Stimulated activated CD8-positive, alpha-beta memory T cell treated with anti-CD3 and anti-CD28 coated beads, Interleukin-12 subunit alpha, Interleukin-12 subunit beta, amount 100 ng/mL, for 24 hours (primary cell): ENCODE measurements around the gene ATF1.
A peak's percentile ranks its signal among the peaks of the same experiment; 100 is the strongest.
"Not testable (repeated sequence)": the region's sequence is repeated elsewhere in the genome, so short reads cannot be mapped to it uniquely, and the experiment has no call there.

Source experiments
- DNase-seq: peaks from one replicate; pipeline ENCODE4 v3.0.0-alpha.2; 2020; ENCODE audit errors: extremely low read depth

The ATF1 gene

GRCh38 chr12:50751948-50752721, 11.8 kb upstream of the ATF1 start:
- DNase-seq, result no peak

GRCh38 chr12:50753232-50753769, 10.6 kb upstream of the ATF1 start:
- no peak for DNase-seq

- peak; percentile 1 for DNase-seq
These were observed 589 bp downstream of the ATF1 start for GRCh38 chr12:50764286-50765094.

GRCh38 chr12:50765095-50765911, 1.4 kb downstream of the ATF1 start:
- no peak for DNase-seq

GRCh38 chr12:50768391-50768790, 4.5 kb downstream of the ATF1 start:
- DNase-seq, result no peak

- DNase-seq, result not testable (repeated sequence)
These were observed 4.9 kb downstream of the ATF1 start for GRCh38 chr12:50768813-50769212.

- DNase-seq, result no peak
These were observed 7.5 kb downstream of the ATF1 start for GRCh38 chr12:50771409-50771808.

GRCh38 chr12:50772470-50772869, 8.6 kb downstream of the ATF1 start:
- no peak for DNase-seq

- DNase-seq, result no peak
These were observed 9.0 kb downstream of the ATF1 start for GRCh38 chr12:50772877-50773276.

- no peak for DNase-seq
These were observed 11.3 kb downstream of the ATF1 start for GRCh38 chr12:50775251-50775650.

- no peak for DNase-seq
These were observed 13.1 kb downstream of the ATF1 start for GRCh38 chr12:50776749-50777728.

- no peak for DNase-seq
These were observed 15.0 kb downstream of the ATF1 start for GRCh38 chr12:50778663-50779590.

GRCh38 chr12:50780013-50780412, 16.1 kb downstream of the ATF1 start:
- no peak for DNase-seq

- no peak for DNase-seq
These were observed 20.6 kb downstream of the ATF1 start for GRCh38 chr12:50784501-50784900.

- DNase-seq, result no peak
These were observed 21.6 kb downstream of the ATF1 start for GRCh38 chr12:50785406-50786001.

- no peak for DNase-seq
These were observed 22.8 kb downstream of the ATF1 start for GRCh38 chr12:50786498-50787231.

- no peak for DNase-seq
These were observed 23.7 kb downstream of the ATF1 start for GRCh38 chr12:50787618-50788017.

GRCh38 chr12:50788561-50788960, 24.7 kb downstream of the ATF1 start:
- no peak for DNase-seq

GRCh38 chr12:50790081-50790480, 26.2 kb downstream of the ATF1 start:
- DNase-seq, result no peak
